BJ (cell line): ENCODE measurements around the gene PIGQ. TPM values are rescaled to one million over a fixed set of nuclear protein-coding genes. Genes with fewer than 3 reads are reported as not detected.

Experiments used
- CTCF ChIA-PET: fragments of 350-600 bp; formaldehyde crosslinking; extraction: SDS; loops from one replicate; lab custom pipeline; 2021; ENCODE audit warnings: antibody characterized with exemption, inconsistent platforms; lab: Yijun Ruan, JAX
- POLR2A ChIA-PET: fragments of 300-600 bp; sonication (Branson Sonifier 250); formaldehyde crosslinking; extraction: SDS; loops from one replicate; lab custom pipeline; 2021; ENCODE audit warnings: antibody characterized with exemption; lab: Charles Lee
- DNase-seq: peaks from one replicate; pipeline ENCODE4 v3.0.0-alpha.2; 2011; ENCODE audit warnings: low read depth
- H3K27me3 ChIP-seq: 2 replicates; pipeline ENCODE4 v1.6.0; 2011; ENCODE audit warnings: low read length; ENCODE audit not compliant: control insufficient read depth, insufficient read depth
- H3K36me3 ChIP-seq: 2 replicates; pipeline ENCODE4 v1.5.1; 2011; ENCODE audit warnings: low read length; ENCODE audit not compliant: control insufficient read depth, insufficient read depth
- H3K4me3 ChIP-seq: 2 replicates; pipeline ENCODE4 v1.5.1; 2011; ENCODE audit warnings: low read depth, mild to moderate bottlenecking, control low read depth, low read length
- polyA plus RNA-seq: library from polyadenylated mRNA; depleted of rRNA; stranded (reverse); fragments of >200 nt; gene quantifications from 2 replicates; pipeline ENCODE4 v1.2.3, GENCODE V29; 2011
- TF ChIP-seq, protein P1 (sequence below): IDR thresholded peaks from 2 replicates; pipeline ENCODE4 v1.5.1; 2011; ENCODE audit warnings: low read depth, mild to moderate bottlenecking, control low read depth, inconsistent platforms, low read length, moderate library complexity; ENCODE audit not compliant: insufficient read depth

The PIGQ gene
- polyA plus RNA-seq, 1 experiment = 26.6 TPM

- H3K27me3 ChIP-seq = no peaks in the 10 kb centered on the region
- ChIA-PET POLR2A (no interaction called here), CTCF (no interaction called here)
- H3K36me3 ChIP-seq = peaks cover 20% of the 10 kb centered on the region
- DNase-seq = no peak
- no peak overlapping the region for H3K4me3 ChIP-seq
- TF ChIP-seq, protein P1, sequence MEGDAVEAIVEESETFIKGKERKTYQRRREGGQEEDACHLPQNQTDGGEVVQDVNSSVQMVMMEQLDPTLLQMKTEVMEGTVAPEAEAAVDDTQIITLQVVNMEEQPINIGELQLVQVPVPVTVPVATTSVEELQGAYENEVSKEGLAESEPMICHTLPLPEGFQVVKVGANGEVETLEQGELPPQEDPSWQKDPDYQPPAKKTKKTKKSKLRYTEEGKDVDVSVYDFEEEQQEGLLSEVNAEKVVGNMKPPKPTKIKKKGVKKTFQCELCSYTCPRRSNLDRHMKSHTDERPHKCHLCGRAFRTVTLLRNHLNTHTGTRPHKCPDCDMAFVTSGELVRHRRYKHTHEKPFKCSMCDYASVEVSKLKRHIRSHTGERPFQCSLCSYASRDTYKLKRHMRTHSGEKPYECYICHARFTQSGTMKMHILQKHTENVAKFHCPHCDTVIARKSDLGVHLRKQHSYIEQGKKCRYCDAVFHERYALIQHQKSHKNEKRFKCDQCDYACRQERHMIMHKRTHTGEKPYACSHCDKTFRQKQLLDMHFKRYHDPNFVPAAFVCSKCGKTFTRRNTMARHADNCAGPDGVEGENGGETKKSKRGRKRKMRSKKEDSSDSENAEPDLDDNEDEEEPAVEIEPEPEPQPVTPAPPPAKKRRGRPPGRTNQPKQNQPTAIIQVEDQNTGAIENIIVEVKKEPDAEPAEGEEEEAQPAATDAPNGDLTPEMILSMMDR = no peak
These were observed 6.5 kb downstream of the PIGQ start for GRCh38 chr16:576197-576822.

DNA sequence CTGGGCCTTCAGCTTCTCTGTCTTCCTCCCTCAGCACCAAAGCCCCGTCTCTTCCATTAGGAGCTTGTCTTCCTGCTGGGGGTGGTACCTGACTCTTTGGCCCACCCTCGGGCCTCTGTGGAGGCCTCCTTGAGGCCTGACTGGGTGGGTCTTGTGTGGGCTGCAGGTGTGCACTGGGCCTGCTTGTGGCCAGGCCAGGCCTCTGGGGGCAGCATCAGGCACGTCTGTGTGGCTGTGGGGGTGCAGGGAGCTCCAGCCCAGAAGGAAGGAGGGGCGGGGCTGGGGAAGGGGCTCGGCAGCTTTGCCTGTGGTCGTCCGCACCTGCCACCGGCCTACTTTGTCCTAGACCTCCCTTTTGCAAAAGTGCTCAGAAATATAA, 7.0 kb downstream of the PIGQ start:
- ChIA-PET CTCF (interaction anchor here (0.7 kb wide), 1 partner anchor 11 kb away, joined by 3 read pairs; no protein-coding TSS in a partner anchor), POLR2A (no interaction called here)
- DNase-seq = no peak
- H3K27me3 ChIP-seq = no peaks in the 10 kb centered on the region
- TF ChIP-seq, protein P1 = 0 out of 2 replicates have a peak, but pooled peaks have one; percentile 4
- H3K36me3 ChIP-seq = peaks cover 20% of the 10 kb centered on the region
- H3K4me3 ChIP-seq = no peak overlapping the region

- Histone ChIP-seq H3K27me3 (no peaks in the 10 kb centered on the region), H3K4me3 (no peak overlapping the region), H3K36me3 (peaks cover 19% of the 10 kb centered on the region)
- CTCF ChIA-PET = interaction anchor here (1.2 to 1.6 kb wide), 2 partner anchors 11 to 85 kb away, joined by 3 to 5 read pairs; partner anchors contain the start of gene NHLRC4
- POLR2A ChIA-PET = no interaction called here
- no peak for DNase-seq
- TF ChIP-seq, protein P1 = no peak
These were observed 8.0 kb downstream of the PIGQ start for GRCh38 chr16:577796-578195.

- ChIA-PET POLR2A (no interaction called here), CTCF (interaction anchor here (1.2 to 1.6 kb wide), 2 partner anchors 12 to 84 kb away, joined by 3 to 5 read pairs; partner anchors contain the start of gene NHLRC4)
- no peaks in the 10 kb centered on the region for H3K27me3 ChIP-seq
- H3K4me3 ChIP-seq = no peak overlapping the region
- H3K36me3 ChIP-seq = peaks cover 19% of the 10 kb centered on the region
- TF ChIP-seq, protein P1 = no peak
- DNase-seq = no peak
These were observed 8.6 kb downstream of the PIGQ start for GRCh38 chr16:578232-578869.

GRCh38 chr16:578870-579405, 9.2 kb downstream of the PIGQ start:
- ChIA-PET POLR2A (no interaction called here), CTCF (interaction anchor here (1.6 kb wide), 1 partner anchor 12 kb away, joined by 5 read pairs; the partner anchor contains the start of gene NHLRC4)
- TF ChIP-seq, protein P1 = peak; percentile 80
- Histone ChIP-seq H3K27me3 (no peaks in the 10 kb centered on the region), H3K36me3 (peaks cover 18% of the 10 kb centered on the region), H3K4me3 (no peak overlapping the region)
- no peak for DNase-seq
